ENCODE data around the gene PRSS16.
"Not testable (repeated sequence)": the region's sequence is repeated elsewhere in the genome, so short reads cannot be mapped to it uniquely, and the experiment has no call there.

PRSS16 gene

DNA sequence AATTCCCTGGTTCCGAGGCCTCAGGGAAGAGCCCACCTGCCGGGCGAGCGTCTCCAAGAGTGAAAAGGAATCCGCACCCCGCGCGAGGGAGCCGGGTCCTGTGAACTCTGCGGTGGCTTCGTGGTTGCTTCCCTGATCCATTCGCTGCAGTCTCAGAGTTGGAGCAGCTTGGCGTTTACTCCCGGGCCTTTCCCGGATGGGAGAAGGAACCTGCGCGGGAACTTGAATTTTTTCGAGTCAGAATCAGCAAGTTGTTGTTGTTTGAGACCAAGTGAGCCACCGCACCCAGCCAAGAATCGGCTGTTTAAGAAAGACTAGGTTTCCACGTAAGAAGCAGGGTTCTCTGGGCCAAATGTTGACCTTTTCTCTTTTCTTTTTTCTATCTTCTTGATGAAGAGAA, 12.9 kb downstream of the PRSS16 start:
- TF ChIP-seq CTCF (IDR thresholded peaks at IDR 0.05; ENCODE audit: extremely low read depth, insufficient read depth, missing control alignments): no peak
- DNase-seq (ENCODE audit: low spot score): no peak
- in situ Hi-C loops (cut with MboI; ENCODE audit: low pct_unique_long_range_greater_than_20kb, low sequenced_read_pairs, unreplicated experiment): no loop called here

GRCh38 chr6:27260836-27261375, 13.4 kb downstream of the PRSS16 start:
- in situ Hi-C loops (cut with MboI; ENCODE audit: low pct_unique_long_range_greater_than_20kb, low sequenced_read_pairs, unreplicated experiment): no loop called here
- no peak for TF ChIP-seq CTCF (IDR thresholded peaks at IDR 0.05; ENCODE audit: extremely low read depth, insufficient read depth, missing control alignments)

DNA sequence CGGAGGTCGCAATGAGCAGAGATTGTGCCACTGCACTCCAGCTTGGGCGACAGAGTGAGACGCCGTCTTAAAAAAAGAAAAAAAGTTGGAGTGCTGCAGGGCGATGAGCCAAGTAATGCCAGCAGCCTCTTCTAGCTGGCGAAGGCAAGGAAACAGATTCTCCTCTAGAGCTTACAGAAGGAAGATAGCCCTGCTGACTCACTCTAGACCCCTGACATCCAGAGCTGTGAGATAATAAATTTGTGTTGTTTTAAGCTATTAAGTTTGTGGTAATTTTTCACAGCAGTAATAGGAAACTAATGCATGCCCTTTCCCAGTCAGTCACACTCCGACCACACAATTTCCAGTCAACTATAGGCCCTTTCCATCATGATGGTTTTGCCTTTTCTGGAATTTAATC, 16.4 kb downstream of the PRSS16 start:
- in situ Hi-C loops (cut with MboI; ENCODE audit: low pct_unique_long_range_greater_than_20kb, low sequenced_read_pairs, unreplicated experiment): no loop called here
- no peak for TF ChIP-seq CTCF (IDR thresholded peaks at IDR 0.05; ENCODE audit: extremely low read depth, insufficient read depth, missing control alignments)
- DNase-seq (ENCODE audit: low spot score): no peak

More at GRCh38 chr6:27260836-27261375, 13.4 kb downstream of the PRSS16 start:
- no peak for DNase-seq (ENCODE audit: low spot score)

- in situ Hi-C loops (cut with MboI; ENCODE audit: low pct_unique_long_range_greater_than_20kb, low sequenced_read_pairs, unreplicated experiment); DNase-seq (ENCODE audit: low spot score): not testable (repeated sequence)
Observed at GRCh38 chr6:27267003-27267402, 19.5 kb downstream of the PRSS16 start.

- DNase-seq (ENCODE audit: low spot score): no peak
- no peak for TF ChIP-seq CTCF (IDR thresholded peaks at IDR 0.05; ENCODE audit: extremely low read depth, insufficient read depth, missing control alignments)
- in situ Hi-C loops (cut with MboI; ENCODE audit: low pct_unique_long_range_greater_than_20kb, low sequenced_read_pairs, unreplicated experiment): no loop called here
Observed at GRCh38 chr6:27267857-27268434, 20.4 kb downstream of the PRSS16 start.

DNA sequence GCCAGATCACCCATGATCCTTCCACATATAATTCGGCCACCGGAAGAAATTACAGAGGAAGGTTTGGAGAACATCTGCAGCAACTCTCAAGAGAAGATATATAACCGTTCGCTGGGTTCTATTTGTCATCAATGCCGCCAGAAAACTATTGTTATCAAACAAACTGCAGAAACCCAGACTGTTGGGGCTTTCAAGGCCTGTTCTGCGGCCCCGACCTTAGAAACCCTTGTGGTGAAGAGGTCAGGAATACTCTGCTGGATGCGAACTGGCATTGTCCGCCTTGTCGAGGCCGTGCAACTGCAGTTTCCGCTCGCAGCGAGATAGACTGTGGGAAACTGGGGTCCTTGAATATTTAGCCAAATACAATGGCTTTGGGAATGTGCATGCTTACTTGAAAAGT, 21.3 kb downstream of the PRSS16 start:
- in situ Hi-C loops (cut with MboI; ENCODE audit: low pct_unique_long_range_greater_than_20kb, low sequenced_read_pairs, unreplicated experiment): no loop called here
- TF ChIP-seq CTCF (IDR thresholded peaks at IDR 0.05; ENCODE audit: extremely low read depth, insufficient read depth, missing control alignments): no peak

GRCh38 chr6:27273783-27274182, 26.3 kb downstream of the PRSS16 start:
- in situ Hi-C loops (cut with MboI; ENCODE audit: low pct_unique_long_range_greater_than_20kb, low sequenced_read_pairs, unreplicated experiment): no loop called here
- TF ChIP-seq CTCF (IDR thresholded peaks at IDR 0.05; ENCODE audit: extremely low read depth, insufficient read depth, missing control alignments): no peak
- no peak for DNase-seq (ENCODE audit: low spot score)

More for the DNA sequence above, 21.3 kb downstream of the PRSS16 start:
- DNase-seq (ENCODE audit: low spot score): no peak

Measured in GM13977 (cell line).